ENCODE results near the gene JCHAIN.

DNA sequence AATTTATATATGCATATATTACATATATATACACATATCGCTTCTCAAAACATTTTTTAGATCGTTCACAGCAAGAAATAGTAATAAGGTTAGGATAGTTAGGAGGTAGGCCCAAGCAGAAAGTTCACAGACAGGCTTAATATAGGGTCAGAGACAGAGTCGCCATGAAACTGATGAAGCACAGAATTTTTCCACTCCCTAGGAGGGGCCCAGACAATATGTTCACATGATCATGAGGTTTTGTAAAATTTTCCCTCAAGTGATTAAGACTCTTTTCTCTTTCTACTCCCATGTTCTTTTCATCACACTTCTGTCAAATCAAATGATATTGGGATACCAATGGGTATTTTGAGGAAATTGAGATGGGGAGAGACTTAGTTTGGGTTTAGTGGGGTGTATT lies 43.0 kb downstream of the JCHAIN start:
- TF ChIP-seq, protein P1, sequence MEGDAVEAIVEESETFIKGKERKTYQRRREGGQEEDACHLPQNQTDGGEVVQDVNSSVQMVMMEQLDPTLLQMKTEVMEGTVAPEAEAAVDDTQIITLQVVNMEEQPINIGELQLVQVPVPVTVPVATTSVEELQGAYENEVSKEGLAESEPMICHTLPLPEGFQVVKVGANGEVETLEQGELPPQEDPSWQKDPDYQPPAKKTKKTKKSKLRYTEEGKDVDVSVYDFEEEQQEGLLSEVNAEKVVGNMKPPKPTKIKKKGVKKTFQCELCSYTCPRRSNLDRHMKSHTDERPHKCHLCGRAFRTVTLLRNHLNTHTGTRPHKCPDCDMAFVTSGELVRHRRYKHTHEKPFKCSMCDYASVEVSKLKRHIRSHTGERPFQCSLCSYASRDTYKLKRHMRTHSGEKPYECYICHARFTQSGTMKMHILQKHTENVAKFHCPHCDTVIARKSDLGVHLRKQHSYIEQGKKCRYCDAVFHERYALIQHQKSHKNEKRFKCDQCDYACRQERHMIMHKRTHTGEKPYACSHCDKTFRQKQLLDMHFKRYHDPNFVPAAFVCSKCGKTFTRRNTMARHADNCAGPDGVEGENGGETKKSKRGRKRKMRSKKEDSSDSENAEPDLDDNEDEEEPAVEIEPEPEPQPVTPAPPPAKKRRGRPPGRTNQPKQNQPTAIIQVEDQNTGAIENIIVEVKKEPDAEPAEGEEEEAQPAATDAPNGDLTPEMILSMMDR (IDR thresholded peaks at IDR 0.05), result no peak
- TF ChIP-seq POLR2A (IDR thresholded peaks at IDR 0.05), result no peak

Data from right lobe of liver (tissue), 4 donors.